AG04449 (cell line): Measurements from ENCODE around the gene SBF1.

ENCODE experiments used
- CTCF ChIA-PET: fragments of 350-600 bp; formaldehyde crosslinking; extraction: SDS; loops from one replicate; lab custom pipeline; 2021; ENCODE audit warnings: antibody characterized with exemption; lab: Yijun Ruan, JAX
- POLR2A ChIA-PET: fragments of 400-600, 350-600 bp; formaldehyde crosslinking; extraction: SDS; loops from one replicate; lab custom pipeline; 2020; ENCODE audit warnings: antibody characterized with exemption, inconsistent platforms; lab: Yijun Ruan, JAX
- DNase-seq: peaks from one replicate; pipeline ENCODE4 v3.0.0-alpha.2; 2010; ENCODE audit warnings: low read depth, low spot score
- H3K4me3 ChIP-seq: 2 replicates; pipeline ENCODE4 v1.5.1; 2011; ENCODE audit warnings: low read depth, mild to moderate bottlenecking, control low read depth, low read length
- CTCF ChIP-seq: IDR thresholded peaks from one replicate; pipeline ENCODE4 v1.5.1; 2011; ENCODE audit warnings: mild to moderate bottlenecking, moderate library complexity, low read length, control low read depth, inconsistent platforms; ENCODE audit not compliant: insufficient read depth; ENCODE audit errors: missing control alignments

SBF1 gene

GRCh38 chr22:50455201-50455600, 19.6 kb downstream of the SBF1 start:
- no peak overlapping the region for H3K4me3 ChIP-seq
- CTCF ChIA-PET = no interaction called here
- no peak for TF ChIP-seq CTCF
- POLR2A ChIA-PET = no interaction called here
- DNase-seq = no peak

- DNase-seq = no peak
- POLR2A ChIA-PET = no interaction called here
- TF ChIP-seq CTCF = no peak
- CTCF ChIA-PET = no interaction called here
- no peak overlapping the region for H3K4me3 ChIP-seq
Observed at GRCh38 chr22:50454556-50455075, 20.2 kb downstream of the SBF1 start.

GRCh38 chr22:50452649-50453048, 22.2 kb downstream of the SBF1 start:
- DNase-seq = no peak
- H3K4me3 ChIP-seq = no peak overlapping the region
- POLR2A ChIA-PET = no interaction called here
- CTCF ChIA-PET = no interaction called here
- TF ChIP-seq CTCF = no peak

- ChIA-PET CTCF (no interaction called here), POLR2A (no interaction called here)
- DNase-seq = no peak
- TF ChIP-seq CTCF = no peak
- no peak overlapping the region for H3K4me3 ChIP-seq
Observed at GRCh38 chr22:50447576-50448551, 27.0 kb downstream of the SBF1 start.

- TF ChIP-seq CTCF = no peak
- POLR2A ChIA-PET = interaction anchor here (0.7 kb wide), 1 partner anchor 769 kb away, joined by 3 read pairs; no protein-coding TSS in a partner anchor
- H3K4me3 ChIP-seq = no peak overlapping the region
- CTCF ChIA-PET = no interaction called here
- DNase-seq = no peak
Observed at GRCh38 chr22:50446708-50447575, 27.9 kb downstream of the SBF1 start.
